H9 (cell line): ENCODE measurements around the gene SPA17. TPM values are rescaled to one million over a fixed set of nuclear protein-coding genes. Genes with fewer than 3 reads are reported as not detected.

Experiments
- DNase-seq: peaks from one replicate; pipeline ENCODE4 v3.0.0-alpha.2; 2017
- H2AFZ ChIP-seq: one replicate; pipeline ENCODE4 v1.6.1; 2013; ENCODE audit warnings: mild to moderate bottlenecking, low read length, control low read depth, moderate library complexity
- H2AK5ac ChIP-seq: 2 replicates; pipeline ENCODE4 v1.6.1; 2013; ENCODE audit warnings: low read length, control low read depth, mixed read lengths; ENCODE audit not compliant: insufficient read length
- H2BK120ac ChIP-seq: one replicate; pipeline ENCODE4 v1.6.1; 2013; ENCODE audit warnings: low read depth, mild to moderate bottlenecking, low read length, control low read depth, inconsistent platforms; ENCODE audit not compliant: poor library complexity, severe bottlenecking
- H2BK12ac ChIP-seq: 2 replicates; pipeline ENCODE4 v1.6.1; 2013; ENCODE audit warnings: low read length, control low read depth, mixed read lengths, low read depth; ENCODE audit not compliant: insufficient read length
- H2BK15ac ChIP-seq: 2 replicates; pipeline ENCODE4 v1.6.1; 2013; ENCODE audit warnings: low read depth, low read length, control low read depth
- H2BK20ac ChIP-seq: one replicate; pipeline ENCODE4 v1.6.1; 2013; ENCODE audit warnings: low read depth, mild to moderate bottlenecking, low read length, control low read depth, inconsistent platforms; ENCODE audit not compliant: poor library complexity, severe bottlenecking
- H2BK5ac ChIP-seq: 2 replicates; pipeline ENCODE4 v1.6.1; 2013; ENCODE audit warnings: low read length, control low read depth, mixed read lengths; ENCODE audit not compliant: insufficient read length
- H3K14ac ChIP-seq: 2 replicates; pipeline ENCODE4 v1.6.1; 2013; ENCODE audit warnings: low read length, control low read depth; ENCODE audit not compliant: insufficient read depth
- H3K18ac ChIP-seq: 2 replicates; pipeline ENCODE4 v1.6.1; 2013; ENCODE audit warnings: low read depth, mild to moderate bottlenecking, mixed read lengths, low read length, control low read depth; ENCODE audit not compliant: insufficient read length
- H3K23ac ChIP-seq: 2 replicates; pipeline ENCODE4 v1.6.1; 2013; ENCODE audit warnings: low read length, control low read depth, mixed read lengths, low read depth; ENCODE audit not compliant: insufficient read length
- H3K23me2 ChIP-seq: 2 replicates; pipeline ENCODE4 v1.6.1; 2013; ENCODE audit warnings: low read depth, mild to moderate bottlenecking, mixed read lengths, low read length, control low read depth; ENCODE audit not compliant: insufficient read length, poor library complexity, severe bottlenecking
- H3K27ac ChIP-seq: 2 replicates; pipeline ENCODE4 v1.5.1; 2013; ENCODE audit warnings: low read length, control low read depth, mixed read lengths, low read depth; ENCODE audit not compliant: insufficient read length
- H3K27me3 ChIP-seq: 2 replicates; pipeline ENCODE4 v1.6.1; 2013; ENCODE audit warnings: low read length, control low read depth, inconsistent platforms; ENCODE audit not compliant: insufficient read depth
- H3K4ac ChIP-seq: 2 replicates; pipeline ENCODE4 v1.6.1; 2013; ENCODE audit warnings: low read depth, mild to moderate bottlenecking, control low read depth, inconsistent platforms, low read length, moderate library complexity
- H3K4me1 ChIP-seq: 2 replicates; pipeline ENCODE4 v1.6.1; 2013; ENCODE audit warnings: low read length, control low read depth, inconsistent platforms; ENCODE audit not compliant: insufficient read depth
- H3K4me2 ChIP-seq: 2 replicates; pipeline ENCODE4 v1.6.1; 2013; ENCODE audit warnings: low read length, control low read depth, mixed read lengths; ENCODE audit not compliant: insufficient read length, insufficient read depth
- H3K56ac ChIP-seq: 2 replicates; pipeline ENCODE4 v1.6.1; 2013; ENCODE audit warnings: low read depth, mild to moderate bottlenecking, mixed read lengths, low read length, control low read depth; ENCODE audit not compliant: insufficient read length
- H3K79me1 ChIP-seq: 2 replicates; pipeline ENCODE4 v1.6.1; 2013; ENCODE audit warnings: low read depth, mild to moderate bottlenecking, moderate library complexity, low read length, control low read depth, inconsistent platforms; ENCODE audit not compliant: insufficient read depth, poor library complexity, severe bottlenecking
- H3K79me2 ChIP-seq: 2 replicates; pipeline ENCODE4 v1.6.1; 2013; ENCODE audit warnings: low read length, control low read depth, inconsistent platforms; ENCODE audit not compliant: insufficient read depth
- H3K9ac ChIP-seq: 2 replicates; pipeline ENCODE4 v1.6.1; 2013; ENCODE audit warnings: low read length, control low read depth, mixed read lengths; ENCODE audit not compliant: insufficient read length; ENCODE audit errors: extremely low read depth
- H3K9me3 ChIP-seq: one replicate; pipeline ENCODE4 v1.6.1; 2013; ENCODE audit warnings: low read depth, low read length, inconsistent platforms; ENCODE audit not compliant: control insufficient read depth
- H3T11ph ChIP-seq: one replicate; pipeline ENCODE4 v1.6.1; 2013; ENCODE audit warnings: mild to moderate bottlenecking, low read length, control low read depth, inconsistent platforms
- H4K20me1 ChIP-seq: one replicate; pipeline ENCODE4 v1.6.1; 2013; ENCODE audit not compliant: control insufficient read depth, insufficient read length, insufficient read depth
- H4K5ac ChIP-seq: 2 replicates; pipeline ENCODE4 v1.6.1; 2013; ENCODE audit warnings: low read depth, mild to moderate bottlenecking, mixed read lengths, low read length, control low read depth; ENCODE audit not compliant: insufficient read length
- H4K8ac ChIP-seq: replicated peaks from 2 replicates; pipeline ENCODE4 v1.6.1; 2013; ENCODE audit warnings: low read length, control low read depth, mixed read lengths, low read depth; ENCODE audit not compliant: insufficient read length
- H4K91ac ChIP-seq: 2 replicates; pipeline ENCODE4 v1.6.1; 2013; ENCODE audit warnings: low read depth, mild to moderate bottlenecking, moderate library complexity, mixed read lengths, low read length, control low read depth; ENCODE audit not compliant: insufficient read length
- H3K27ac Mint-ChIP-seq, 3 experiments: 2 replicates in 2 of 3; 3 replicates in 1 of 3; pipeline ENCODE4 v1.8.0; 2020 to 2021; ENCODE audit warnings: mixed read lengths in 3 of 3, mild to moderate bottlenecking in 1 of 3, moderate library complexity in 1 of 3
- H3K27me3 Mint-ChIP-seq: 2 replicates; pipeline ENCODE4 v1.8.0; 2021; ENCODE audit warnings: low read depth, mild to moderate bottlenecking, moderate library complexity, mixed read lengths
- H3K36me3 Mint-ChIP-seq, 3 experiments: 2 replicates in 2 of 3; 3 replicates in 1 of 3; pipeline ENCODE4 v1.8.0; 2020 to 2021; ENCODE audit warnings: low read depth in 3 of 3, mixed read lengths in 3 of 3; ENCODE audit not compliant: insufficient read depth in 1 of 3
- H3K4me1 Mint-ChIP-seq, 2 experiments: 2 replicates each; pipeline ENCODE4 v1.8.0; 2020; ENCODE audit warnings: mixed read lengths in 2 of 2
- H3K4me3 Mint-ChIP-seq, 2 experiments: 2 replicates in 1 of 2; 3 replicates in 1 of 2; pipeline ENCODE4 v1.8.0; 2020 to 2021; ENCODE audit warnings: mild to moderate bottlenecking in 2 of 2, mixed read lengths in 2 of 2, moderate library complexity in 1 of 2
- H3K9me3 Mint-ChIP-seq, 2 experiments: 2 replicates in 1 of 2; 3 replicates in 1 of 2; pipeline ENCODE4 v1.8.0; 2020; ENCODE audit warnings: mild to moderate bottlenecking in 2 of 2, mixed read lengths in 2 of 2, moderate library complexity in 1 of 2
- WGBS: extraction: QIAGEN DNeasy Blood & Tissue Kit; methylation state at CpG from one replicate; pipeline ENCODE4 v1.1.7; 2013; ENCODE audit warnings: missing lambda C conversion rate, low lambda C conversion rate, mixed read lengths; ENCODE audit not compliant: insufficient read length; ENCODE audit errors: extremely low coverage; 5-methylcytosine and 5-hydroxymethylcytosine counted together
- total RNA-seq: library from RNA; stranded (reverse); gene quantifications from 2 replicates; pipeline ENCODE4 v1.2.1, GENCODE V29; 2021
- TF ChIP-seq, protein P1 (sequence below): fragments of 200-600 bp; sonication (generic); conservative IDR thresholded peaks from 3 replicates; pipeline ENCODE4 v1.8.0; 2021; ENCODE audit warnings: antibody characterized with exemption, mild to moderate bottlenecking

The SPA17 gene
- total RNA-seq, 1 experiment from 2014 or later = 6.9 TPM

GRCh38 chr11:124658986-124659385, 14.7 kb upstream of the SPA17 start:
- Histone ChIP-seq H3K4me1 (peaks cover 4% of the 10 kb centered on the region; the same call in 1 of the 2 replicates), H3K79me1 (no peaks in the 10 kb centered on the region), H3K4me2 (no peak overlapping the region), H3K23ac (no peak overlapping the region), H3K9me3 (no peaks in the 10 kb centered on the region), H3K9ac (no peak overlapping the region), H3K79me2 (no peaks in the 10 kb centered on the region), H3K27me3 (no peaks in the 10 kb centered on the region), H3K23me2 (no peaks in the 10 kb centered on the region), H4K20me1 (no peaks in the 10 kb centered on the region), H4K8ac (no peak overlapping the region), H3K18ac (no peak overlapping the region), H3K56ac (no peak overlapping the region), H4K5ac (no peak overlapping the region), H4K91ac (no peak overlapping the region), H2BK120ac (no peak overlapping the region), H3K27ac (no peak overlapping the region), H2BK12ac (no peak overlapping the region), H3T11ph (no peak overlapping the region), H2AK5ac (no peak overlapping the region), H2BK5ac (no peak overlapping the region), H2BK20ac (no peak overlapping the region), H3K4ac (no peak overlapping the region), H2AFZ (no peak overlapping the region), H3K14ac (no peak overlapping the region), H2BK15ac (no peak overlapping the region)
- H3K9me3 Mint-ChIP-seq = no peaks in the 10 kb centered on the region; a peak in 1 of 5 replicates
- peaks cover 18 to 19% of the 10 kb centered on the region in 2 experiments for H3K4me1 Mint-ChIP-seq
- 0 out of 2 replicates have a peak, but pooled peaks cover 1% of the 10 kb centered on the region for H3K27me3 Mint-ChIP-seq
- TF ChIP-seq, protein P1, sequence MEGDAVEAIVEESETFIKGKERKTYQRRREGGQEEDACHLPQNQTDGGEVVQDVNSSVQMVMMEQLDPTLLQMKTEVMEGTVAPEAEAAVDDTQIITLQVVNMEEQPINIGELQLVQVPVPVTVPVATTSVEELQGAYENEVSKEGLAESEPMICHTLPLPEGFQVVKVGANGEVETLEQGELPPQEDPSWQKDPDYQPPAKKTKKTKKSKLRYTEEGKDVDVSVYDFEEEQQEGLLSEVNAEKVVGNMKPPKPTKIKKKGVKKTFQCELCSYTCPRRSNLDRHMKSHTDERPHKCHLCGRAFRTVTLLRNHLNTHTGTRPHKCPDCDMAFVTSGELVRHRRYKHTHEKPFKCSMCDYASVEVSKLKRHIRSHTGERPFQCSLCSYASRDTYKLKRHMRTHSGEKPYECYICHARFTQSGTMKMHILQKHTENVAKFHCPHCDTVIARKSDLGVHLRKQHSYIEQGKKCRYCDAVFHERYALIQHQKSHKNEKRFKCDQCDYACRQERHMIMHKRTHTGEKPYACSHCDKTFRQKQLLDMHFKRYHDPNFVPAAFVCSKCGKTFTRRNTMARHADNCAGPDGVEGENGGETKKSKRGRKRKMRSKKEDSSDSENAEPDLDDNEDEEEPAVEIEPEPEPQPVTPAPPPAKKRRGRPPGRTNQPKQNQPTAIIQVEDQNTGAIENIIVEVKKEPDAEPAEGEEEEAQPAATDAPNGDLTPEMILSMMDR = no peak
- H3K36me3 Mint-ChIP-seq = no peaks in the 10 kb centered on the region; a peak in 1 of 7 replicates
- H3K27ac Mint-ChIP-seq = no peak overlapping the region
- WGBS = no CpG with 5 or more reads among the region's 1 CpG
- no peak overlapping the region for H3K4me3 Mint-ChIP-seq
- no peak for DNase-seq
